Activated gamma-delta T cell treated with anti-CD3 and anti-CD28 coated beads, Interleukin-2, amount 50 U/mL, for 16 hours (primary cell): ENCODE data around the gene CORO2B.
"Not testable (repeated sequence)": the region's sequence is repeated elsewhere in the genome, so short reads cannot be mapped to it uniquely, and the experiment has no call there.

Source experiments
- DNase-seq: peaks from one replicate; pipeline ENCODE4 v3.0.0-alpha.2; 2020; ENCODE audit warnings: low read depth

The CORO2B gene

GRCh38 chr15:68630211-68630555, 51.4 kb downstream of the CORO2B start:
- no peak for DNase-seq

GRCh38 chr15:68630836-68631235, 52.0 kb downstream of the CORO2B start:
- DNase-seq, result no peak

GRCh38 chr15:68631601-68632051, 52.8 kb downstream of the CORO2B start:
- no peak for DNase-seq

- DNase-seq, result no peak
These were observed 53.3 kb downstream of the CORO2B start for GRCh38 chr15:68632101-68632500.

- DNase-seq, result no peak
These were observed 54.7 kb downstream of the CORO2B start for GRCh38 chr15:68633231-68634121.

GRCh38 chr15:68634122-68634482, 55.3 kb downstream of the CORO2B start:
- no peak for DNase-seq

- no peak for DNase-seq
These were observed 55.7 kb downstream of the CORO2B start for GRCh38 chr15:68634531-68634930.

- no peak for DNase-seq
These were observed 56.3 kb downstream of the CORO2B start for GRCh38 chr15:68635141-68635540.

GRCh38 chr15:68636256-68636655, 57.5 kb downstream of the CORO2B start:
- DNase-seq, result no peak

- DNase-seq, result no peak
These were observed 59.1 kb downstream of the CORO2B start for GRCh38 chr15:68637767-68638404.

- DNase-seq, result no peak
These were observed 60.2 kb downstream of the CORO2B start for GRCh38 chr15:68638953-68639515.

GRCh38 chr15:68639926-68640600, 61.3 kb downstream of the CORO2B start:
- DNase-seq, result no peak

- DNase-seq, result no peak
These were observed 62.1 kb downstream of the CORO2B start for GRCh38 chr15:68640791-68641331.

GRCh38 chr15:68641376-68641775, 62.6 kb downstream of the CORO2B start:
- no peak for DNase-seq

- DNase-seq, result no peak
These were observed 63.7 kb downstream of the CORO2B start for GRCh38 chr15:68642491-68642845.

GRCh38 chr15:68643216-68643830, 64.5 kb downstream of the CORO2B start:
- DNase-seq, result no peak

GRCh38 chr15:68644083-68644904, 65.5 kb downstream of the CORO2B start:
- no peak for DNase-seq

GRCh38 chr15:68644996-68645395, 66.2 kb downstream of the CORO2B start:
- no peak for DNase-seq

- no peak for DNase-seq
These were observed 67.4 kb downstream of the CORO2B start for GRCh38 chr15:68646156-68646555.

- no peak for DNase-seq
These were observed 67.9 kb downstream of the CORO2B start for GRCh38 chr15:68646696-68647095.

GRCh38 chr15:68647361-68647760, 68.6 kb downstream of the CORO2B start:
- DNase-seq, result not testable (repeated sequence)
